HEK293T (cell line): ENCODE data around the gene CTNNA1.

ENCODE experiments used
- ARNT ChIP-seq: fragments of 450-650 bp; IDR thresholded peaks from 2 replicates; pipeline ENCODE4 v1.6.1; 2017; ENCODE audit warnings: mild to moderate bottlenecking
- BHLHE40 ChIP-seq: fragments of 450-650 bp; IDR thresholded peaks from 2 replicates; pipeline ENCODE4 v1.6.1; 2016; ENCODE audit warnings: mild to moderate bottlenecking, moderate library complexity, borderline replicate concordance
- ELF4 ChIP-seq: fragments of 450-650 bp; IDR thresholded peaks from 2 replicates; pipeline ENCODE4 v1.6.1; 2017; ENCODE audit warnings: antibody characterized with exemption
- FOXK2 ChIP-seq: fragments of 450-650 bp; IDR thresholded peaks from 2 replicates; pipeline ENCODE4 v1.6.1; 2016; ENCODE audit warnings: mild to moderate bottlenecking
- FOXM1 ChIP-seq: fragments of 450-650 bp; IDR thresholded peaks from 2 replicates; pipeline ENCODE4 v1.6.1; 2017; ENCODE audit warnings: mild to moderate bottlenecking, borderline replicate concordance
- ZNF384 ChIP-seq: fragments of 450-650 bp; IDR thresholded peaks from 2 replicates; pipeline ENCODE4 v1.6.1; 2016
- TF ChIP-seq, protein P1 (sequence below): fragments of 450-650 bp; IDR thresholded peaks from 2 replicates; pipeline ENCODE4 v1.6.1; 2016

DNA sequence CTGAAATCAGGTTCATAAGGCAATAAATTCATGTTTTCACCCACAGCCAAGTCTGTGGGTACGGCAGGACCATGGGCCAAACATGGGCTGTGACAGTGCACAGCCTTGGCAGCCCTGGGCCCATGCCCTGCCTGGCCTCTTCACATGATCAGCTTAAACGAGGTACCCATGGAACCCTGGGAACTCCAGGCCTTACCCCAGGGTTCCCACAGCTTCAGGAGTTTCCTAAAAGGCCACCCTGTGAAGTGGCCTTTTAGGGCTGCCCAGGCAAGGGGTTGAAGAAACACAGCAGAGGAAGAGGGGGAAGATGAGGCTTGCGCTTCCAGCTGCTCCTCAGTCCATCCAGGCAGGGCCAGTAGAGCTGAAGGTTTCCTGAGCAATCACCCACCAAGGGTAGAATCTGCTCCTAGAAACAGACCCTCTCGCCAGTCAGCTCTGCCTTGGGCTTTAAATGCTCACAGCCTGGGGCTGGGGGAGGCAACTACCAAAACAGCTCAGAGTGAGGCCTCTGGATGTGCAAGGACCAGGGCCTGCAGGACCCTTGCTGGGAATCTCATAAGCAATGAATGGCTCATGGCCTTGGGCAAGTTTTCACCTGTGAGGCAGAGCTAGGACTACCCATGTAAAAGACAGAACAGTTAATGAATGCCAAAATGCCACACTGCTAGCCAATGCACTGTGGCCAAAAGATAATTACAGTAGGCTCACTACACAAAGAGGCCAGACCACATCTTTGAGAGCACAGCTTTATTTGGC lies 201.2 kb downstream of the CTNNA1 start:
- TF ChIP-seq BHLHE40 (no peak), ZNF384 (no peak), ARNT (no peak), FOXK2 (no peak), ELF4 (no peak), FOXM1 (no peak)
- TF ChIP-seq, protein P1, sequence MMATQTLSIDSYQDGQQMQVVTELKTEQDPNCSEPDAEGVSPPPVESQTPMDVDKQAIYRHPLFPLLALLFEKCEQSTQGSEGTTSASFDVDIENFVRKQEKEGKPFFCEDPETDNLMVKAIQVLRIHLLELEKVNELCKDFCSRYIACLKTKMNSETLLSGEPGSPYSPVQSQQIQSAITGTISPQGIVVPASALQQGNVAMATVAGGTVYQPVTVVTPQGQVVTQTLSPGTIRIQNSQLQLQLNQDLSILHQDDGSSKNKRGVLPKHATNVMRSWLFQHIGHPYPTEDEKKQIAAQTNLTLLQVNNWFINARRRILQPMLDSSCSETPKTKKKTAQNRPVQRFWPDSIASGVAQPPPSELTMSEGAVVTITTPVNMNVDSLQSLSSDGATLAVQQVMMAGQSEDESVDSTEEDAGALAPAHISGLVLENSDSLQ = no peak
